ENCODE results near the gene MAP3K9.

MAP3K9 gene

DNA sequence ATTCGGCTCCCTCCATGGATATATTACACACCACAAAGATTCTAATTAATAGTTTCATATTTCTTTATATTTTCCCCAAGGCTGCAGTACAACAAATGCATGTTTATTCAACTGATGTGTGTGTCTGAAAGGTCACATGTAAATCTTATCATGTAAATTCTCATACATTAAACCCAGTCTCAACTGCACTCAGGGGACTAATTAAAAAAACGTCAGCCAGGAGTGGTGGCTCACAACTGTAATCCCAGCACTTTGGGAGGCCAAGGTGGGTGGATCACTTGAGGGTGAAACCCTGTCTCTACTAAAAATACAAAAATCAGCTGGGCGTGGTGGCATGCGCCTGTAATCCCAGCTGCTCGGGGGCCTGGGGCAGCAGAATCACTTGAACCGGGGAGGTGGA, 67.8 kb downstream of the MAP3K9 start:
- no peak overlapping the region for H3K4me3 Mint-ChIP-seq
- no peaks in the 10 kb centered on the region for H3K27me3 Mint-ChIP-seq
- no peaks in the 10 kb centered on the region for H3K4me1 Mint-ChIP-seq (ENCODE audit: low read depth)

GRCh38 chr14:70735043-70735442, 74.3 kb downstream of the MAP3K9 start:
- H3K36me3 Mint-ChIP-seq (ENCODE audit: low read depth): peaks cover 38% of the 10 kb centered on the region
- no peak overlapping the region for H3K27ac Mint-ChIP-seq
- H3K4me3 Mint-ChIP-seq: no peak overlapping the region
- no peaks in the 10 kb centered on the region for H3K9me3 Mint-ChIP-seq
- no peaks in the 10 kb centered on the region for H3K4me1 Mint-ChIP-seq (ENCODE audit: low read depth)
- no peaks in the 10 kb centered on the region for H3K27me3 Mint-ChIP-seq

More for the DNA sequence above, 67.8 kb downstream of the MAP3K9 start:
- H3K36me3 Mint-ChIP-seq (ENCODE audit: low read depth): peaks cover 20% of the 10 kb centered on the region
- no peaks in the 10 kb centered on the region for H3K9me3 Mint-ChIP-seq
- H3K27ac Mint-ChIP-seq: no peak overlapping the region

DNA sequence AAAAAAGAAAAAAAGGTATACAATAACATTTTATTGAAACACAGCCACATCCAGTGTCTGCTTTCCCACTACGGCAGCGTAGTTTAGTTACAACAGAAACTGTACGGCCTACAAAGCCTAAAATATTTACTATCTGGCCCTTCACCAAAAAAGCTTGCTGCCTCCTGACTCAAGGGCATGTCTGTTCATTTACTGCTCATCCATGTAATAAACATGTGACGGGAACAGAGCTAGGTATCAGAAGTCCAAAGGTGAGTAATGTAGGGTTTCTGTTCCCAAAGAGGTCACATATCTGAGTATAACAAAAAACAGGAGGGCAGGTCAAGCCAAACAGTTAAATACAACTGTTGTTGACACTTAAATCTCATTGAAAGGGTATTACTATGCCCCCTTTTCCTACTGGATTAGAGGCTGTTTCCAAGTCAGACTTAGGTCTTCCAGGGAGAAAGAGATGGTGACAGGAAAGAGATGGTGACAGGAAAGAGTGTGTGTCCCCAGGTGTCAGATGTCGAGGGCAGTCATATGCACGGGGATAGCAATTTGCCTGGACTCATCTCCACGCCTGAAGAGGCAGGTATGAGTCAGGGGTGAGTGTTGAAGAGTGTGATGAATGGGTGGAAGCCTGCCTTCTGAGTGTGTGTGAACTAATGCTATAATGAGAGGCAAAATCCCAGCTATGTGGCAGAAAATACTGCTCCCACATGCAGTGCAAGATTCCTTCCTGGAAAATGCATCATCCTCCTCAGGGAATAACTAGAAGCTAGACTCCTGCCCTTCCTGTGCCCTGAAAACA, 77.7 kb downstream of the MAP3K9 start:
- Mint-ChIP-seq H3K4me3 (no peak overlapping the region), H3K27me3 (no peaks in the 10 kb centered on the region), H3K27ac (no peak overlapping the region), H3K4me1 (ENCODE audit: low read depth) (no peaks in the 10 kb centered on the region), H3K36me3 (ENCODE audit: low read depth) (peaks cover 22% of the 10 kb centered on the region), H3K9me3 (no peaks in the 10 kb centered on the region)

DNA sequence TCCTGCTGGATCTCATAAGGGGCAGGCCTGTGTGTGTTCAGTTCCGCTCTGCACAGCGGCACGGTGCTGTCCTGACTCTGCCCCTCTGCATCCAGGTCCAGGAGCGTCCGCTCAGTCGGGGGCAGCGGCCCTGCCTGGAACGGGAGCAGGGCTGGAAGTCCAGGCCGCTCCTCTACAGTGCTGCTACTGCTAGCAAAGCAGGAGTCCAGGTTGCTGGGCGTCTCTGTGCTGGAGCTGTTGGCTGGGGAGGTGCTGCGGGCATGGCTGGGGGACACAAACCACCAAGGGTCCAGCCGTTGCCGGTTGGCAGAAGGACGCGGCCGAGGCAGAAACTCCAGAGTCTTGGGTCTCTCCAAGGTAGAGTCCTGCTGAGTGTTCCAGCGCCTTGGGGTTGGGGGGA, 78.9 kb downstream of the MAP3K9 start:
- Mint-ChIP-seq H3K9me3 (no peaks in the 10 kb centered on the region), H3K27me3 (no peaks in the 10 kb centered on the region), H3K4me1 (ENCODE audit: low read depth) (no peaks in the 10 kb centered on the region), H3K4me3 (no peak overlapping the region), H3K36me3 (ENCODE audit: low read depth) (peaks cover 22% of the 10 kb centered on the region), H3K27ac (no peak overlapping the region)

DNA sequence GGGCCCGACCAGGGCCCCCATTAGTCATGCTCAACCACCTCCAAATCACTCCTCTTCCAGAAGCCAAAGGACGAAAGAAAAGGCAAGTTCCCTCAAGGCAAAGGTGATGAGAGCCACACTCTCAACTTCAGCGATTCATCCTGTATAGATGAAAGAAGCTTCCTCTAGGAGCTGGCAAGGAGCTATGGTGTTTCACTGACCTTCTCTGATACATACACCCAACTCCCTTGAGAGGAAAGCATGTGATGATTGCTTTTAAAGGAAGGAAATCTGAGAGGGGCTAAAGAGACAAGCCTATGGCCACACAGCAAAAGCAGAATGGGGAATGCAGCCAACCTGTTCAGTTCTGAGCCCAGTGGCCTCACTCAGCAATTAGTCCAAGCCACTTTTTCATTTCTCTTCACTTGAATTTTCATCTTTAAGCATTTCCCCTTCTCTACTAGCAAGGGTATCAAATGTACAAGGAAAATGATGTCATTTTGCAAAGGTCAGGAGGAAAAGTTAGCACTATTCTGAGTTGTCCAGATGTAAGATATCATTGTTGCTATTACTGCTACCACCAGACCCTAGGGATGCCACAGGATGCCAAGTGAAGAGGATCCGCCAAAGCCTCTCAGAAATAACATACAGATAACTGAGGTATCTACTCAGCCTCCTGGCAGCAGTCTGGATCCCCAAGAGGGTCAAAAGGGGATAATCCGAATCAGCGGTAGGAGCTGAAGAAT, 82.5 kb downstream of the MAP3K9 start:
- peak overlapping the region; percentile 52 for H3K27ac Mint-ChIP-seq

GRCh38 chr14:70724944-70725343, 84.4 kb downstream of the MAP3K9 start:
- Mint-ChIP-seq H3K9me3 (no peaks in the 10 kb centered on the region), H3K27me3 (no peaks in the 10 kb centered on the region), H3K36me3 (ENCODE audit: low read depth) (no peaks in the 10 kb centered on the region), H3K27ac (no peak overlapping the region), H3K4me1 (ENCODE audit: low read depth) (no peaks in the 10 kb centered on the region), H3K4me3 (no peak overlapping the region)

More for the DNA sequence above, 82.5 kb downstream of the MAP3K9 start:
- Mint-ChIP-seq H3K27me3 (no peaks in the 10 kb centered on the region), H3K4me3 (no peak overlapping the region), H3K36me3 (ENCODE audit: low read depth) (peaks cover 4% of the 10 kb centered on the region), H3K9me3 (no peaks in the 10 kb centered on the region), H3K4me1 (ENCODE audit: low read depth) (no peaks in the 10 kb centered on the region)

DNA sequence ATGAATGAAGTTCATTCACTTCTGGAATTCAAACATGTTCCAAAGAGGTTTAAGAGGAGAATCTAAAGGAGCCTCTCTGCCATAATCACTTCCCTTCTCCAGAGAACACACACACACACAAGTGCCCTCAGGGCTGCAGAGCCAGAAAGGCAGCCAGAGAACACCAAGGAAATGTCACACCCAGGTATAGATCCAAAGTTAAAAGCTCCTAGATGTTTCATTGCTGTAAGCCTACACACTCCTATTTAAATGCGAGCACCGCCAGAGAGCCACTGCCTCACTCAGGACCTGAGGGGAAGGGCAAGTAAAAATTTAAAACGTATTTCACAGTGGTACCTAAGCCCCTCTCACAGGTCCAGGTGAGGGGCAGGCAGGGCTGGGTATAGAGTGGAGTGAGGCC, 85.2 kb downstream of the MAP3K9 start:
- H3K4me3 Mint-ChIP-seq: no peak overlapping the region
- no peaks in the 10 kb centered on the region for H3K4me1 Mint-ChIP-seq (ENCODE audit: low read depth)
- H3K36me3 Mint-ChIP-seq (ENCODE audit: low read depth): no peaks in the 10 kb centered on the region
- no peaks in the 10 kb centered on the region for H3K9me3 Mint-ChIP-seq
- H3K27me3 Mint-ChIP-seq: no peaks in the 10 kb centered on the region
- no peak overlapping the region for H3K27ac Mint-ChIP-seq

GRCh38 chr14:70723276-70723675, 86.0 kb downstream of the MAP3K9 start:
- no peak overlapping the region for H3K27ac Mint-ChIP-seq
- no peaks in the 10 kb centered on the region for H3K36me3 Mint-ChIP-seq (ENCODE audit: low read depth)
- no peaks in the 10 kb centered on the region for H3K4me1 Mint-ChIP-seq (ENCODE audit: low read depth)
- no peak overlapping the region for H3K4me3 Mint-ChIP-seq
- no peaks in the 10 kb centered on the region for H3K9me3 Mint-ChIP-seq
- H3K27me3 Mint-ChIP-seq: no peaks in the 10 kb centered on the region

DNA sequence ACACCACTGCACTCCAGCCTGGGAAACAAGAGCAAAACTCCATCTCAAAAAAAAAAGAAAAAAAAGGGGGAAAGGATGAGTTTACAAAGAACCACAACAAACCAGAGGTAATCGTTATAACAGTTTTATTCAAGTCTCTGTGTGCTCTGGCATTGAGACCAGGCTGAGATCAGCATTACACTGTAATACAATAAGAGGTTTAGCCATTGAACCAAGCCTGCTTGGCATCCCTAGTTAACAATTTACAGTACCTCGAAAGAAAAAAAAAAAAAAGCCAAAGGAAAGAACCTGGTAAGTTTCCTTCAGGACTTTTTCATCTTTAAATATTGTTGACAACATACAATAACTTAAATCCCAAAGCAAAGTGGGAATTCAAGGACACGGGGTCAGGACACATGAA, 86.9 kb downstream of the MAP3K9 start:
- Mint-ChIP-seq H3K4me1 (ENCODE audit: low read depth) (no peaks in the 10 kb centered on the region), H3K36me3 (ENCODE audit: low read depth) (no peaks in the 10 kb centered on the region), H3K27me3 (no peaks in the 10 kb centered on the region), H3K4me3 (no peak overlapping the region), H3K27ac (no peak overlapping the region), H3K9me3 (no peaks in the 10 kb centered on the region)

DNA sequence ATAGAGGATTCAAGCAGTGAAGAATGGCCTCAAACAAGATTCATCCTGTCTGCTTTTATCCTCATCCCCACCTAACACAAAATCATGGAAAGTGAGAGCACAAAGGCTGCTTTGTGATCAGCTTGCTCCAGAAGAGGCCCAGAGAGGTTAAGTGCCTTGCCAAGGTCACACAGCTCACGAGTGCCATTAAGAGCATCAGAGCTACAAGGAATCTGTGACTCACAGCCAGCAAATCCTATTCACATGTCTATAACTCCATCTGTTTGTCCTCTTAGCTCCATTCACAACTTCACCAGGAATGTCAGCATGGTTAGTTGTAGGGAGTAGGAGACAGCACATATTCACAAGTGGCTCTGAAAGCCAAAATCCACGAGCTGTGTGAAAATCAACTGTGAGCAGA, 87.8 kb downstream of the MAP3K9 start:
- no peaks in the 10 kb centered on the region for H3K27me3 Mint-ChIP-seq
- no peak overlapping the region for H3K4me3 Mint-ChIP-seq
- H3K36me3 Mint-ChIP-seq (ENCODE audit: low read depth): no peaks in the 10 kb centered on the region
- no peaks in the 10 kb centered on the region for H3K4me1 Mint-ChIP-seq (ENCODE audit: low read depth)
- H3K27ac Mint-ChIP-seq: no peak overlapping the region
- no peaks in the 10 kb centered on the region for H3K9me3 Mint-ChIP-seq

GRCh38 chr14:70718383-70719118, 90.8 kb downstream of the MAP3K9 start:
- Mint-ChIP-seq H3K4me1 (ENCODE audit: low read depth) (peaks cover 9% of the 10 kb centered on the region), H3K27ac (no peak overlapping the region), H3K4me3 (no peak overlapping the region), H3K9me3 (no peaks in the 10 kb centered on the region), H3K27me3 (peaks cover 12% of the 10 kb centered on the region), H3K36me3 (ENCODE audit: low read depth) (no peaks in the 10 kb centered on the region)

DNA sequence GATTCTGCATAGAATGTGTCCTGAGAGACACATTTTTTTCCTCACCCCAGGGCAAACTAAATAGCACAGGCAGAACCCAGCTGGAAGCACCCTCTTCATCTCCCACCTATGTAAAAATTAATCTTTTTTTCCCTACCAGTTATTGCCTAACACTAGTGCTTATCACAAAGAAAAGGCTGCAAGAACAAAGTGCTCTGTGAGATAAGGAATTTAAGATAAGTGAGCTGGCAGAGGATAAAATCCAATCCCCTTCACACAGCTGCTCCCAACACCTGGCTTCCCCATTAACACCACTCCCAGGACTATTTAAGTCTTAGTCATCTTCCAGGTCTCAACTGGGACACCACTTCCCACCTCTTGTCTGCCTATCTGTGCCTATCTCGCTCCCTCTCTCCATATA, 92.4 kb downstream of the MAP3K9 start:
- Mint-ChIP-seq H3K9me3 (no peaks in the 10 kb centered on the region), H3K27ac (no peak overlapping the region), H3K4me3 (no peak overlapping the region), H3K36me3 (ENCODE audit: low read depth) (no peaks in the 10 kb centered on the region), H3K27me3 (peaks cover 12% of the 10 kb centered on the region), H3K4me1 (ENCODE audit: low read depth) (peaks cover 9% of the 10 kb centered on the region)

GRCh38 chr14:70716483-70716882, 92.8 kb downstream of the MAP3K9 start:
- H3K4me3 Mint-ChIP-seq: no peak overlapping the region
- H3K36me3 Mint-ChIP-seq (ENCODE audit: low read depth): no peaks in the 10 kb centered on the region
- H3K4me1 Mint-ChIP-seq (ENCODE audit: low read depth): peaks cover 9% of the 10 kb centered on the region
- no peaks in the 10 kb centered on the region for H3K9me3 Mint-ChIP-seq
- H3K27me3 Mint-ChIP-seq: peaks cover 12% of the 10 kb centered on the region
- H3K27ac Mint-ChIP-seq: no peak overlapping the region

- H3K27me3 Mint-ChIP-seq: peaks cover 12% of the 10 kb centered on the region
- no peak overlapping the region for H3K4me3 Mint-ChIP-seq
- peaks cover 9% of the 10 kb centered on the region for H3K4me1 Mint-ChIP-seq (ENCODE audit: low read depth)
- no peaks in the 10 kb centered on the region for H3K36me3 Mint-ChIP-seq (ENCODE audit: low read depth)
- no peaks in the 10 kb centered on the region for H3K9me3 Mint-ChIP-seq
- H3K27ac Mint-ChIP-seq: no peak overlapping the region
Measured at GRCh38 chr14:70714055-70714550, 95.2 kb downstream of the MAP3K9 start.

GRCh38 chr14:70713511-70713916, 95.8 kb downstream of the MAP3K9 start:
- Mint-ChIP-seq H3K4me1 (ENCODE audit: low read depth) (peaks cover 9% of the 10 kb centered on the region), H3K27ac (no peak overlapping the region), H3K9me3 (no peaks in the 10 kb centered on the region), H3K27me3 (peaks cover 12% of the 10 kb centered on the region), H3K4me3 (no peak overlapping the region), H3K36me3 (ENCODE audit: low read depth) (no peaks in the 10 kb centered on the region)
